Endothelial cell of umbilical vein (primary cell): ENCODE results near the gene RFC5. TPM values are rescaled to one million over a fixed set of nuclear protein-coding genes. Genes with fewer than 3 reads are reported as not detected.

Source experiments
- BruUV-seq: library from RNA; stranded (reverse); fragments of 400-500 nt; replicated peaks from 2 replicates; lab custom pipeline; 2021; lab: Mats Ljungman, UMichigan
- CTCF ChIA-PET: fragments of 300-600, 350-600 bp; sonication (Branson Sonifier 250); formaldehyde crosslinking; loops from one replicate; lab custom pipeline; 2021; ENCODE audit warnings: antibody characterized with exemption, inconsistent platforms; lab: Charles Lee
- POLR2A ChIA-PET: fragments of 300-600, 350-600 bp; sonication (Branson Sonifier 250); formaldehyde crosslinking; loops from one replicate; lab custom pipeline; 2021; ENCODE audit warnings: antibody characterized with exemption, inconsistent platforms; lab: Charles Lee
- DNase-seq: peaks from one replicate; pipeline ENCODE4 v3.0.0-alpha.2; 2011; ENCODE audit warnings: low read depth, low spot score
- FAIRE-seq: peaks from 2 replicates; lab custom pipeline; 2011; peaks lifted over from hg19 to GRCh38; lab: Jason Lieb, UNC
- H2AFZ ChIP-seq: 2 replicates; pipeline ENCODE4 v1.6.0; 2012; ENCODE audit warnings: low read depth, low read length, control low read depth, inconsistent platforms
- H3K27ac ChIP-seq: 2 replicates; pipeline ENCODE4 v1.5.1; 2011; ENCODE audit warnings: low read depth, mild to moderate bottlenecking, control low read depth, low read length, moderate library complexity; ENCODE audit not compliant: insufficient read depth
- H3K27me3 ChIP-seq, 2 experiments: 2 replicates each; pipeline versions ENCODE4 v1.6.0 to v1.6.1; 2011; ENCODE audit warnings: low read length in 2 of 2, mixed read lengths in 1 of 2; ENCODE audit not compliant: control insufficient read depth in 2 of 2, insufficient read depth in 2 of 2
- H3K36me3 ChIP-seq, 2 experiments: 2 replicates in 1 of 2; 3 replicates in 1 of 2; pipeline ENCODE4 v1.5.1; 2011; ENCODE audit warnings: low read length in 2 of 2, mild to moderate bottlenecking in 1 of 2, moderate library complexity in 1 of 2; ENCODE audit not compliant: control insufficient read depth in 2 of 2, insufficient read depth in 2 of 2; ENCODE audit errors: extremely low read depth in 1 of 2
- H3K4me1 ChIP-seq: 3 replicates; pipeline ENCODE4 v1.5.1; 2011; ENCODE audit warnings: mild to moderate bottlenecking, low read length; ENCODE audit not compliant: control insufficient read depth, insufficient read depth; ENCODE audit errors: extremely low read depth
- H3K4me2 ChIP-seq: 2 replicates; pipeline ENCODE4 v1.6.1; 2011; ENCODE audit warnings: low read length, control low read depth, mixed read lengths; ENCODE audit not compliant: insufficient read depth
- H3K4me3 ChIP-seq, 3 experiments: fragments of 200-600 bp in 1 of 3; sonication (generic), shearing (Covaris generic) in 1 of 3; replicated peaks in 1 of 3; 2 replicates each; pipeline ENCODE4 v1.5.1; 2011 to 2016; ENCODE audit warnings: control low read depth in 3 of 3, low read length in 3 of 3, mild to moderate bottlenecking in 2 of 3, inconsistent platforms in 1 of 3, low read depth in 1 of 3, moderate library complexity in 1 of 3; ENCODE audit not compliant: insufficient read depth in 1 of 3
- H3K79me2 ChIP-seq: 2 replicates; pipeline ENCODE4 v1.6.0; 2012; ENCODE audit warnings: low read length, inconsistent platforms; ENCODE audit not compliant: control insufficient read depth, insufficient read depth
- H3K9ac ChIP-seq: replicated peaks from 2 replicates; pipeline ENCODE3; 2011; ENCODE audit warnings: low read length, control low read depth; ENCODE audit not compliant: insufficient read depth; ENCODE audit errors: extremely low read depth
- H3K9me1 ChIP-seq: replicated peaks from 3 replicates; pipeline ENCODE4 v1.6.0; 2011; ENCODE audit warnings: mild to moderate bottlenecking, low read length; ENCODE audit not compliant: control insufficient read depth, insufficient read depth; ENCODE audit errors: extremely low read depth
- H3K9me3 ChIP-seq: replicated peaks from 2 replicates; pipeline ENCODE4 v1.5.1; 2012; ENCODE audit warnings: low read length, inconsistent platforms; ENCODE audit not compliant: control insufficient read depth, insufficient read depth
- H4K20me1 ChIP-seq: replicated peaks from 2 replicates; pipeline ENCODE3; 2011; ENCODE audit warnings: mild to moderate bottlenecking, low read length; ENCODE audit not compliant: control insufficient read depth, insufficient read depth; ENCODE audit errors: extremely low read depth
- CTCF ChIP-seq, 2 donors: IDR thresholded peaks; 1 replicate in 1 of 2; 2 replicates in 1 of 2; pipeline ENCODE4 v1.5.1; 2011; ENCODE audit warnings: low read length in 2 of 2, mild to moderate bottlenecking in 2 of 2, moderate library complexity in 2 of 2, control low read depth in 1 of 2, inconsistent platforms in 1 of 2, low read depth in 1 of 2; ENCODE audit not compliant: insufficient read depth in 1 of 2; ENCODE audit errors: extremely low read depth in 1 of 2
- GATA2 ChIP-seq: IDR thresholded peaks from 2 replicates; pipeline ENCODE4 v1.7.0; 2011; ENCODE audit warnings: low read depth, mild to moderate bottlenecking, moderate library complexity, mixed read lengths, low read length; ENCODE audit not compliant: insufficient read length, insufficient read depth
- dilution Hi-C: fragments of 300-500 bp; cut with MboI; formaldehyde crosslinking; loops from one replicate; pipeline ENCODE4 v1.15.0; 2019; ENCODE audit warnings: low sequenced_read_pairs; ENCODE audit not compliant: extremely low pct_ligation_motif_present
- intact Hi-C: fragments of 100-400 bp; cut with micrococcal nuclease; formaldehyde crosslinking; loops from one replicate; pipeline ENCODE4 v1.10.0; 2022
- polyA plus RNA-seq, 4 experiments: library from polyadenylated mRNA; depleted of rRNA in 3 of 4; stranded (reverse) in 3 of 4; unstranded in 1 of 4; fragments of >200 nt; gene quantifications; 2 replicates each; pipeline versions ENCODE4 v1.2.1 to v1.2.3, GENCODE V29; 2011 to 2012; ENCODE audit warnings: missing spikeins in 1 of 4
- total RNA-seq: library from RNA; stranded (reverse); gene quantifications from 2 replicates; pipeline ENCODE4 v1.2.3, GENCODE V29; 2021

RFC5 gene
- total and polyA plus RNA-seq, 2 donors (not counting 3 experiments of a cell fraction or from before 2014, with no cell fraction given) = 18.1 to 23.3 TPM

GRCh38 chr12:118035190-118036041 is 18.9 kb downstream of the RFC5 start:
- Histone ChIP-seq H3K36me3 (peaks cover 15 to 34% of the 10 kb centered on the region in 2 experiments), H3K4me2 (no peak overlapping the region), H3K27ac (no peak overlapping the region), H4K20me1 (peaks cover 2% of the 10 kb centered on the region), H3K79me2 (no peaks in the 10 kb centered on the region), H2AFZ (no peak overlapping the region), H3K9ac (no peak overlapping the region), H3K9me1 (no peaks in the 10 kb centered on the region), H3K4me1 (peaks cover 12% of the 10 kb centered on the region), H3K9me3 (no peaks in the 10 kb centered on the region), H3K4me3 (no peak overlapping the region), H3K27me3 (no peaks in the 10 kb centered on the region)
- CTCF ChIA-PET = interaction anchor here (0.9 to 3.6 kb wide), 10 partner anchors 12 to 342 kb away, joined by 3 to 50 read pairs (median 4); partner anchors contain the start of genes RFC5 and WSB2
- TF ChIP-seq CTCF (IDR thresholded peaks at IDR 0.05; ENCODE audit: extremely low read depth in 1 of 2, insufficient read depth in 1 of 2, low read depth in 1 of 2, low read length in 2 of 2) (peak; percentile 12 to 29), GATA2 (no peak)
- intact Hi-C loops (loop anchor here (1.0 to 2.0 kb wide), 2 partner anchors 17 to 161 kb away; no protein-coding TSS in a partner anchor), dilution Hi-C loops (no loop called here)
- peak; percentile 56 for FAIRE-seq
- no TSS peak for BruUV-seq
- POLR2A ChIA-PET = no interaction called here
- DNase-seq = peak; percentile 26
